ENCODE results near the gene ZNF319. TPM values are rescaled to one million over a fixed set of nuclear protein-coding genes. Genes with fewer than 3 reads are reported as not detected.

The ZNF319 gene
- total and polyA plus RNA-seq, 5 experiments from 2014 or later, result 3.7 to 21.6 (median 10.7) TPM

- Mint-ChIP-seq H3K9me3 (no peaks in the 10 kb centered on the region), H3K36me3 (no peaks in the 10 kb centered on the region), H3K4me1 (no peaks in the 10 kb centered on the region), H3K4me3 (no peak overlapping the region), H3K27me3 (peaks cover 0 to 2% (median 0%) of the 10 kb centered on the region in 5 donors), H3K27ac (peak overlapping the region in 1 of 10 donors; percentile 67)
- POLR2A ChIA-PET, result no interaction called here
- ATAC-seq (no peak), DNase-seq (no peak)
Observed at GRCh38 chr16:57959121-57959520, 41.4 kb downstream of the ZNF319 start.

DNA sequence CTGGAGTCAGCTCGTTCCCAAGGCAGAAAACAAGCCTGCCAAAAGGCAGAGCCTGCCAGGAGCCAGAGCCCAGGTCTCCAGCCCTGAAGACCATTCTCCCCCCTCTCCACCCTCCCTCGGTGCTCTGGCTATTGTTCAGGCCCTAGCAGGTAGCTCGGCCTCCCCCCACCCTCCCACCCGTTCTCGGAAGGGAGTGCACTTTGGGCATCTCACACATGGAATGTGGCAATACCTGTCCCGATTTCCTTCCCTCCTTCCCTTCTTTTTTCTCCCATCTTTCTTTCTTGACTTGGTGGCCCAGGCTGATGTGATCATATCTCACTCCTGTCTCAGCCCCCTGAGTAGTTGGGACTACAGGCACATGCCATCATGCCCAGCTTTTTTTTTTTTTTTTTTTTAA, 41.9 kb downstream of the ZNF319 start:
- H3K9me3 Mint-ChIP-seq, result no peaks in the 10 kb centered on the region
- H3K36me3 Mint-ChIP-seq, result no peaks in the 10 kb centered on the region
- POLR2A ChIA-PET, result no interaction called here
- DNase-seq (no peak), ATAC-seq (no peak)
- H3K27ac Mint-ChIP-seq, result no peak overlapping the region
- no peak overlapping the region for H3K4me3 Mint-ChIP-seq
- H3K27me3 Mint-ChIP-seq, result peaks cover 0 to 3% (median 0%) of the 10 kb centered on the region in 5 donors
- no peaks in the 10 kb centered on the region for H3K4me1 Mint-ChIP-seq

- H3K9me3 Mint-ChIP-seq, result no peaks in the 10 kb centered on the region
- no peak for DNase-seq
Observed at GRCh38 chr16:57957673-57958392, 42.6 kb downstream of the ZNF319 start.

DNA sequence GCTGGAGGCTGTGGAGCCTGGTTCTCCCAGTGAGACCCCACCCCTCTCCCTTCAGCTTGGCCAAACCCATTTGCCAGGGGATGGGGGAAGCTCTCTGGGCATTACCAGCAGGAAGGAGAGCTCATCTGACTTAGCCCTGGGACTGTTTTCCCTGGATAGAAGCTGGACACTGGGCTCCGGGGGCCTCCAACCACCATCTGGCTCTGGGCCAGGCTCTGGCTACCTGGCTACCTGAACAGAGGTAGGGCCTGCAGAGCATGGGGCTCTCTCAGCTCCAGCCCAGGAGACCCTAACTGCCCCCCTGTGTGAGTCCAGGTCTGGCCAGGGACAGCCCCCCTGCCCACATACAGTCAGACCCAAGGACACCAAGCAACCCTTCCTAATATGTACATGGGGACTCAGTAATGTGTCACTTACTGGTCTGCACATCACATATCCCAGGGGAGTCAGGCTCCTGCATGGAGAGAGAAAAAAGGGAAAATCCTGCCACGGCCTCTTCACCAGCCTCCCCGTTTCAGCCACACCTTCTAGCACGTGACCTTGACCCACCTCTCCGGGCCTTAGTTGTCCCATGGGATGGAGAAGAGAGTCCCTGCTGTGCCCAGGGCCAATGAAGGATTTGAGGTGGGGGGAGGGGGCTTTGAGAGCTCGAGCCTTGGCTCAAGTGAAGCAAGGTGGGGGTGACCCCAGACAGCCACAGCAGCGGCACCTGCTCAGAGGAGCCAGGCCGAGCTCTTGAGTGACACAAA, 43.4 kb downstream of the ZNF319 start:
- Mint-ChIP-seq H3K9me3 (no peaks in the 10 kb centered on the region), H3K27ac (peak overlapping the region in 1 of 10 donors; percentile 27), H3K36me3 (no peaks in the 10 kb centered on the region), H3K27me3 (peaks cover 0 to 4% (median 0%) of the 10 kb centered on the region in 5 donors), H3K4me3 (no peak overlapping the region), H3K4me1 (no peaks in the 10 kb centered on the region)
- ATAC-seq (no peak), DNase-seq (no peak)
- POLR2A ChIA-PET, result no interaction called here

More at GRCh38 chr16:57957673-57958392, 42.6 kb downstream of the ZNF319 start:
- Mint-ChIP-seq H3K4me3 (no peak overlapping the region), H3K36me3 (no peaks in the 10 kb centered on the region), H3K27me3 (peaks cover 0 to 4% (median 0%) of the 10 kb centered on the region in 5 donors), H3K4me1 (no peaks in the 10 kb centered on the region), H3K27ac (no peak overlapping the region)
- POLR2A ChIA-PET, result no interaction called here
- no peak for ATAC-seq

DNA sequence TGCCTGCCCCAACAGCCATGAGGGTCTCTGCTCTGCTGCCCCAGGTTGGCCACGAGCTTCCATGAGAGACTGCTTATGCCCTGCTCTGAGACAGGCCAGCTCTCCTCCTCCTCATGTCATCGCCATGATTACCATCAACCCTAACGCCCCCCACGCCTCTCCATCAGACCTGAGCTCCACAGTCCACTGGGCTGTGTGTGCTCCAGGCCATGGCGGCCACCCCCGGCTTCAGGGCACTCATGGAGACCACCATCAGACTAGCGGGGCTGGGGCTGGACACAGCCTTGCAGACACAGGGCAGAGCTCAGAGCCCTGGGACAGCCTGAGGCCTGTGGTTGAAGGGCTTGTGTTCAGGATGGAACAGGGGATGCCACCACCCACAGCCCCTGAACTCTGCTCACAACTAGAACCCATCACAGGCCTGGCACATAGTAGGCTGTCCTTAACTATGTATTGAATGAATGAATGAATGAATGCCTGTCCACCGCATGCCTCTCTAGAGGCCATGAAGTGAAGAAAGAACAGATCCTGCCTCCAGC, 44.1 kb downstream of the ZNF319 start:
- POLR2A ChIA-PET, result no interaction called here
- Mint-ChIP-seq H3K9me3 (no peaks in the 10 kb centered on the region), H3K4me3 (no peak overlapping the region), H3K27me3 (peaks cover 0 to 4% (median 0%) of the 10 kb centered on the region in 5 donors), H3K36me3 (no peaks in the 10 kb centered on the region), H3K27ac (peak overlapping the region in 1 of 10 donors; percentile 29), H3K4me1 (no peaks in the 10 kb centered on the region)
- DNase-seq (no peak), ATAC-seq (no peak)

- Mint-ChIP-seq H3K27ac (no peak overlapping the region), H3K4me1 (no peaks in the 10 kb centered on the region), H3K36me3 (no peaks in the 10 kb centered on the region), H3K4me3 (no peak overlapping the region), H3K9me3 (no peaks in the 10 kb centered on the region), H3K27me3 (peaks cover 0 to 4% (median 0%) of the 10 kb centered on the region in 5 donors)
- ATAC-seq (no peak), DNase-seq (no peak)
- POLR2A ChIA-PET, result no interaction called here
Observed at GRCh38 chr16:57955572-57956188, 44.8 kb downstream of the ZNF319 start.

DNA sequence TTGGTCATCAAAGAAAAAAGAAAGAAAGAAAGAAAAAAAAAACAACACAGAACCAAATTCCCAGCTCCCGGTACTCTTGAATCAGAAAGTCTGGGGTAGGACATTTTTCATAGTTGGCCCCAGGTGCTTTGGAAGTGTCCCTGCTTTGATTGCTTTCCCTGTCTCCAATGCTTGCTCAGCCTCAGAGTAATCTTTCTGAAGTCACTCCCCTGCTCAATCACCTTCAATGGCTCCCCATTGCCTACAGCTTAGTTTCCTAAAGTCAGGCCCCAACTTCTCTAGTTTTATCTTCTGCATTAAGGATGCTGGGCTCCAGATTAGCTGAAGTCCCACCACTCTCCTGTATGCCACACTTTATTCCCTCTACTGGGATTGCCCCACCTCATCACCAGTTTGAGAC, 46.6 kb downstream of the ZNF319 start:
- DNase-seq (no peak), ATAC-seq (no peak)
- Mint-ChIP-seq H3K27ac (peak overlapping the region in 2 of 10 donors; percentile 32 to 50), H3K9me3 (peaks cover 0 to 2% (median 0%) of the 10 kb centered on the region in 9 donors), H3K4me3 (no peak overlapping the region), H3K4me1 (no peaks in the 10 kb centered on the region), H3K36me3 (no peaks in the 10 kb centered on the region), H3K27me3 (peaks cover 0 to 7% (median 0%) of the 10 kb centered on the region in 5 donors)
- POLR2A ChIA-PET, result no interaction called here

- Mint-ChIP-seq H3K27ac (no peak overlapping the region), H3K4me1 (no peaks in the 10 kb centered on the region), H3K4me3 (no peak overlapping the region), H3K36me3 (no peaks in the 10 kb centered on the region), H3K9me3 (peaks cover 0 to 2% (median 0%) of the 10 kb centered on the region in 9 donors), H3K27me3 (peaks cover 0 to 7% (median 0%) of the 10 kb centered on the region in 5 donors)
- POLR2A ChIA-PET, result no interaction called here
- DNase-seq (no peak), ATAC-seq (no peak)
Observed at GRCh38 chr16:57952909-57953308, 47.6 kb downstream of the ZNF319 start.

DNA sequence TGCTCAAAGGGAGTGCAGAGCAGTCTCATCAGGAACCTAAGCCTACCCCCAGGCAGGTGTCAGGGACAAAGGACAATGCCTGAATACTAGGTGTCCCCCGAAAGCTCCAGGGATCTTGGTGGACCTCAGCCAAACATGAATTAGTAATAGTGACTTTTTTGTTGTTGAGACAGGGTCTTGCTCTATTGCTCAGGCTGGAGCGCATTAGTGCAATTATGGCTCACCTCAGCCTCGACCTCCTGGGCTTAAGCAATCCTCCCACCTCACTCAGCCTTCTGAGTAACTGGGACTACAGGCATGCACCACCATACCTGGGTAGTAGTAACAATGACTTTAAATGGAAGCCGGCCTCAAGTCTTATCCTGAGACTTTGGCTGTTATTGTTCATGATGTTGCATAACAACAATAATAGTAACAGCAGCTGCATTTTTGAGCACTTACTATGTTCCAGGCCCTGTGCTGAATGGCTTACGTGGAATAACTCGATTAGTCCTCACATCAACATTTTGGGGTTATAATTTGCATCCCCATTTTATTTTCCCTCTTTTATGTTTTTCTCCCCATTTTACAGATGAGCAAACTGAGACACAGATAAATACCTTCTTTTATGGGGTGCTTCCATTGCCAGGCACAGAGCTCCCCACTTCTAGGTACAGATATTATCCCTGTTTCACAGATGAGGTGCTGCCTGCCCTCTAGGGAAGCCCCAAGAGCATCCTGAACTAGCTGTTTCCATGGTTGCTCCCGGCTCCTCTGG, 49.1 kb downstream of the ZNF319 start:
- Mint-ChIP-seq H3K36me3 (no peaks in the 10 kb centered on the region), H3K27ac (no peak overlapping the region), H3K27me3 (peaks cover 0 to 7% (median 0%) of the 10 kb centered on the region in 5 donors), H3K4me3 (no peak overlapping the region), H3K4me1 (no peaks in the 10 kb centered on the region), H3K9me3 (peaks cover 0 to 2% (median 0%) of the 10 kb centered on the region in 9 donors)
- no peak for DNase-seq
- ATAC-seq, result no peak
- POLR2A ChIA-PET, result no interaction called here

DNA sequence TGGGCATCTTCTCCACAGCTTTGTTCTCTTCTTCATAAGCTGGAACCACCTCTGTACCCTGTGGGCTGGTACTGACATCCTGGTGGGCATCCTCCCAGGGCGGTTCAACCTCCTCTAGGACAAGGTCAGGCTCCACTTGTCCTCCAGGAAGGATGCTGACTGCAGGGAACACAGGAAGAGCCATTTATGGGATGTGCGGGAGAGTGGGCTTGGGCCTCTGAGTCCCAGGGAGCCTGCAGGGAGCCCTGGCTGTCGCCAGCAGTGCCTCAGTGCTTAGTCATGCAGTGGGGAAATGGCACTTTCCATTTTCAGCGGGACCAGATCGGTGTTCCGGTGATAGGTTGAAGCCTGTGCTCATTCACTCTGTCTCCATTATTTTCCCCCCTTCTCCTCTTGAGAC, 50.1 kb downstream of the ZNF319 start:
- Mint-ChIP-seq H3K36me3 (no peaks in the 10 kb centered on the region), H3K4me3 (no peak overlapping the region), H3K4me1 (no peaks in the 10 kb centered on the region), H3K27ac (no peak overlapping the region), H3K27me3 (peaks cover 0 to 7% (median 0%) of the 10 kb centered on the region in 5 donors), H3K9me3 (peaks cover 0 to 2% (median 0%) of the 10 kb centered on the region in 9 donors)
- POLR2A ChIA-PET, result no interaction called here
- DNase-seq (no peak), ATAC-seq (no peak)

DNA sequence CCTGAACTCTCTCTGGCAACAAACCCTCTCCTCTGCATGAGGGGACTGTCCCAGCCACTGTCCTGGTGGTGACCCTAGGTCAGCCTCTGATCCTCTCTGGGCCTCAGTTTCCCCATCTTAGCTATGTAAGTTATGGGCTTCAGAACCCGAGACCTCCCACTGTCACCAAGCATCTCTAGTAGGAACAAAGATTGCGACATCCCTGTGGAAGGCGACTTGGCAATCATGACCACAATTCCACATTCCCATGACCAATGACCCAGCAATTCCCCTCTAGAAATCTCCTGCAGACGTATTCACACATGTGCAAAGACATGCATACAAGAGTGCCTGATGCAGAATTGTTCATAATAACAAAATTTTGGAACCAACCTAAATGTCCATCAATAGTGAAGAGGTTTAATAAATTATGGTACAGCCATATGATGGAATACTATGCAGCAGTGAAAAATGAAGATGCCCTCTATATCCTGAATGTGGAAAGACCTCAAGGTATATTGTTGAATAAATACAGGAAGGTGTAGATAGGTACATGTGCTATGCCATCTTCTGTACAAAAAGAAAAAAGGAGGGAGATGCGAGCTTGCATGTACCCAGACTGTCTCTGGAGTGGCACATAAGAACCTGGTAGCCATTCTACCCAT, 50.8 kb downstream of the ZNF319 start:
- DNase-seq (no peak), ATAC-seq (no peak)
- Mint-ChIP-seq H3K36me3 (no peaks in the 10 kb centered on the region), H3K27me3 (peaks cover 0 to 7% (median 0%) of the 10 kb centered on the region in 5 donors), H3K4me1 (no peaks in the 10 kb centered on the region), H3K27ac (peak overlapping the region in 1 of 10 donors; percentile 35), H3K4me3 (no peak overlapping the region), H3K9me3 (peaks cover 0 to 2% (median 0%) of the 10 kb centered on the region in 9 donors)
- POLR2A ChIA-PET, result no interaction called here

GRCh38 chr16:57949013-57949412, 51.5 kb downstream of the ZNF319 start:
- ATAC-seq, result no peak

More at GRCh38 chr16:57949013-57949412, 51.5 kb downstream of the ZNF319 start:
- POLR2A ChIA-PET, result no interaction called here
- Mint-ChIP-seq H3K27me3 (peaks cover 0 to 7% (median 0%) of the 10 kb centered on the region in 5 donors), H3K4me3 (no peak overlapping the region), H3K9me3 (peaks cover 0 to 2% (median 0%) of the 10 kb centered on the region in 9 donors), H3K27ac (no peak overlapping the region), H3K4me1 (no peaks in the 10 kb centered on the region), H3K36me3 (no peaks in the 10 kb centered on the region)
- DNase-seq, result no peak
